ENCODE results near the gene BMPR1B.

GRCh38 chr4:95181996-95182306 is 424.2 kb downstream of the BMPR1B start:
- no peak for TF ChIP-seq CTCF (IDR thresholded peaks at IDR 0.05)
- TF ChIP-seq POLR2A (IDR thresholded peaks at IDR 0.05), result no peak
- no peak for TF ChIP-seq POLR2AphosphoS5 (IDR thresholded peaks at IDR 0.05)

Data from gastroesophageal sphincter (tissue), 3 donors.